MCF 10A (cell line): ENCODE data around the gene SYCE1L. TPM values are rescaled to one million over a fixed set of nuclear protein-coding genes. Genes with fewer than 3 reads are reported as not detected.

Source experiments
- BruUV-seq: library from RNA; stranded (reverse); fragments of 400-500 nt; replicated peaks from 2 replicates; lab custom pipeline; 2021; lab: Mats Ljungman, UMichigan
- CTCF ChIA-PET: fragments of 300-600 bp; sonication (Branson Sonifier 250); formaldehyde crosslinking; extraction: SDS; loops from one replicate; lab custom pipeline; 2021; ENCODE audit warnings: antibody characterized with exemption, inconsistent platforms; lab: Yijun Ruan, JAX
- POLR2A ChIA-PET: fragments of 300-600, 350-650 bp; sonication (Branson Sonifier 250); formaldehyde crosslinking; extraction: SDS; loops from one replicate; lab custom pipeline; 2020; ENCODE audit warnings: antibody characterized with exemption, inconsistent platforms; lab: Yijun Ruan, JAX
- DNase-seq: peaks from one replicate; pipeline ENCODE4 v3.0.0-alpha.2; 2018; ENCODE audit not compliant: unreplicated experiment
- H3K27ac Mint-ChIP-seq: one replicate; pipeline ENCODE4 v1.8.0; 2022; ENCODE audit warnings: mild to moderate bottlenecking, low read depth, mixed read lengths; ENCODE audit not compliant: unreplicated experiment
- H3K27me3 Mint-ChIP-seq: one replicate; pipeline ENCODE4 v1.8.0; 2022; ENCODE audit warnings: mixed read lengths; ENCODE audit not compliant: insufficient read depth, unreplicated experiment
- H3K36me3 Mint-ChIP-seq: one replicate; pipeline ENCODE4 v1.8.0; 2022; ENCODE audit warnings: mild to moderate bottlenecking, moderate library complexity, mixed read lengths; ENCODE audit not compliant: insufficient read depth, unreplicated experiment
- H3K4me1 Mint-ChIP-seq: one replicate; pipeline ENCODE4 v1.8.0; 2022; ENCODE audit warnings: mixed read lengths; ENCODE audit not compliant: insufficient read depth, unreplicated experiment
- H3K4me3 Mint-ChIP-seq: one replicate; pipeline ENCODE4 v1.8.0; 2022; ENCODE audit warnings: mild to moderate bottlenecking, moderate library complexity, mixed read lengths; ENCODE audit not compliant: unreplicated experiment
- H3K9me3 Mint-ChIP-seq: one replicate; pipeline ENCODE4 v1.8.0; 2022; ENCODE audit warnings: mixed read lengths; ENCODE audit not compliant: unreplicated experiment
- CTCF ChIP-seq: fragments of 200-600 bp; IDR thresholded peaks from one replicate; pipeline ENCODE4 v1.8.0; 2022; ENCODE audit warnings: antibody characterized with exemption, mild to moderate bottlenecking; ENCODE audit not compliant: unreplicated experiment
- intact Hi-C: fragments of 100-400 bp; cut with micrococcal nuclease; formaldehyde crosslinking; loops from 2 replicates; pipeline ENCODE4 v1.14.1; 2022
- total RNA-seq: library from RNA; stranded (reverse); gene quantifications from 2 replicates; pipeline ENCODE4 v1.2.3, GENCODE V29; 2022

SYCE1L gene
- total RNA-seq, 1 experiment from 2014 or later, result 12.2 TPM

- Mint-ChIP-seq H3K9me3 (no peaks in the 10 kb centered on the region), H3K4me3 (no peak overlapping the region), H3K27ac (no peak overlapping the region), H3K4me1 (peaks cover 26% of the 10 kb centered on the region), H3K36me3 (peaks cover 49% of the 10 kb centered on the region), H3K27me3 (no peaks in the 10 kb centered on the region)
- no TSS peak for BruUV-seq
- no peak for DNase-seq
- intact Hi-C loops, result no loop called here
- CTCF ChIA-PET, result interaction anchor here (0.5 to 0.6 kb wide), 2 partner anchors 13 to 1553 kb away, joined by 3 to 5 read pairs; no protein-coding TSS in a partner anchor
- no peak for TF ChIP-seq CTCF
- POLR2A ChIA-PET, result no interaction called here
Observed at GRCh38 chr16:77194295-77195231, 4.6 kb upstream of the SYCE1L start.

- H3K4me1 Mint-ChIP-seq, result peaks cover 26% of the 10 kb centered on the region
- H3K9me3 Mint-ChIP-seq, result no peaks in the 10 kb centered on the region
- no peak overlapping the region for H3K27ac Mint-ChIP-seq
- no peak overlapping the region for H3K4me3 Mint-ChIP-seq
- no peak for DNase-seq
- no peaks in the 10 kb centered on the region for H3K27me3 Mint-ChIP-seq
- CTCF ChIA-PET, result no interaction called here
- intact Hi-C loops, result no loop called here
- H3K36me3 Mint-ChIP-seq, result peaks cover 49% of the 10 kb centered on the region
- POLR2A ChIA-PET, result no interaction called here
- no TSS peak for BruUV-seq
- TF ChIP-seq CTCF, result no peak
Observed at GRCh38 chr16:77195411-77195810, 3.8 kb upstream of the SYCE1L start.

- no TSS peak for BruUV-seq
- CTCF ChIA-PET, result interaction anchor here (0.8 kb wide), 1 partner anchor 11 kb away, joined by 4 read pairs; no protein-coding TSS in a partner anchor
- Mint-ChIP-seq H3K4me3 (no peak overlapping the region), H3K9me3 (no peaks in the 10 kb centered on the region), H3K36me3 (peaks cover 41% of the 10 kb centered on the region), H3K27me3 (no peaks in the 10 kb centered on the region), H3K4me1 (peaks cover 9% of the 10 kb centered on the region), H3K27ac (no peak overlapping the region)
- no peak for DNase-seq
- TF ChIP-seq CTCF, result no peak
- intact Hi-C loops, result no loop called here
- POLR2A ChIA-PET, result interaction anchor here (0.7 kb wide), 1 partner anchor 13 kb away, joined by 3 read pairs; no protein-coding TSS in a partner anchor
Observed at GRCh38 chr16:77197747-77198146, 1.5 kb upstream of the SYCE1L start.

GRCh38 chr16:77206533-77206932 is 7.3 kb downstream of the SYCE1L start:
- no peak for TF ChIP-seq CTCF
- ChIA-PET POLR2A (interaction anchor here (0.5 to 0.6 kb wide), 2 partner anchors 15 to 878 kb away, joined by 3 read pairs; partner anchors contain the start of gene MON1B), CTCF (interaction anchor here (1.1 kb wide), 1 partner anchor 15 kb away, joined by 3 read pairs; no protein-coding TSS in a partner anchor)
- intact Hi-C loops, result no loop called here
- no TSS peak for BruUV-seq
- Mint-ChIP-seq H3K36me3 (no peaks in the 10 kb centered on the region), H3K27ac (no peak overlapping the region), H3K9me3 (no peaks in the 10 kb centered on the region), H3K4me1 (peaks cover 2% of the 10 kb centered on the region), H3K4me3 (no peak overlapping the region), H3K27me3 (no peaks in the 10 kb centered on the region)
- DNase-seq, result no peak
